SIG-M5 (cell line): ENCODE measurements around the gene RNF123.
"Not testable (repeated sequence)": the region's sequence is repeated elsewhere in the genome, so short reads cannot be mapped to it uniquely, and the experiment has no call there.

ENCODE experiments used
- DNase-seq: peaks from one replicate; lab custom pipeline; 2025; lab: John Stamatoyannopoulos, UW

RNF123 gene

GRCh38 chr3:49681232-49681522 is 8.2 kb upstream of the RNF123 start:
- no peak for DNase-seq

- DNase-seq: no peak
These were observed 7.8 kb upstream of the RNF123 start for GRCh38 chr3:49681543-49681942.

- DNase-seq: no peak
These were observed 6.2 kb upstream of the RNF123 start for GRCh38 chr3:49683162-49683561.

GRCh38 chr3:49684453-49684852 is 4.9 kb upstream of the RNF123 start:
- DNase-seq: not testable (repeated sequence)

GRCh38 chr3:49685103-49685502 is 4.3 kb upstream of the RNF123 start:
- DNase-seq: not testable (repeated sequence)

GRCh38 chr3:49685846-49686245 is 3.5 kb upstream of the RNF123 start:
- not testable (repeated sequence) for DNase-seq

- not testable (repeated sequence) for DNase-seq
These were observed 3.0 kb upstream of the RNF123 start for GRCh38 chr3:49686346-49686745.

GRCh38 chr3:49686769-49687423 is 2.5 kb upstream of the RNF123 start:
- DNase-seq: not testable (repeated sequence)

- not testable (repeated sequence) for DNase-seq
These were observed 1.9 kb upstream of the RNF123 start for GRCh38 chr3:49687424-49687795.

GRCh38 chr3:49688338-49689045 is 865 bp upstream of the RNF123 start:
- not testable (repeated sequence) for DNase-seq

- not testable (repeated sequence) for DNase-seq
These were observed 709 bp downstream of the RNF123 start for GRCh38 chr3:49689908-49690624.

- not testable (repeated sequence) for DNase-seq
These were observed 1.5 kb downstream of the RNF123 start for GRCh38 chr3:49690856-49691255.

- not testable (repeated sequence) for DNase-seq
These were observed 2.1 kb downstream of the RNF123 start for GRCh38 chr3:49691481-49691880.

GRCh38 chr3:49694409-49695070 is 5.2 kb downstream of the RNF123 start:
- DNase-seq: not testable (repeated sequence)

GRCh38 chr3:49695350-49696015 is 6.1 kb downstream of the RNF123 start:
- DNase-seq: not testable (repeated sequence)

GRCh38 chr3:49699281-49699979 is 10.1 kb downstream of the RNF123 start:
- no peak for DNase-seq

GRCh38 chr3:49700014-49700413 is 10.7 kb downstream of the RNF123 start:
- DNase-seq: no peak

GRCh38 chr3:49700453-49701128 is 11.2 kb downstream of the RNF123 start:
- no peak for DNase-seq

- DNase-seq: no peak
These were observed 12.2 kb downstream of the RNF123 start for GRCh38 chr3:49701388-49702077.

- DNase-seq: no peak
These were observed 13.3 kb downstream of the RNF123 start for GRCh38 chr3:49702672-49703071.
